Sigmoid colon (tissue), 4 donors: Measurements from ENCODE around the gene PIGQ.

Experiments used
- CTCF ChIP-seq, 4 experiments: fragments of 450-650 bp in 3 of 4; fragments of 200-600 bp in 1 of 4; IDR thresholded peaks; one replicate each; pipeline ENCODE4 v1.5.1; 2016 to 2019; ENCODE audit warnings: antibody characterized with exemption in 4 of 4, mild to moderate bottlenecking in 3 of 4, moderate library complexity in 2 of 4
- EP300 ChIP-seq, 4 donors: sonication (generic); formaldehyde crosslinking; IDR thresholded peaks; one replicate each; pipeline ENCODE4 v1.6.1; 2017; ENCODE audit warnings: antibody characterized with exemption in 4 of 4
- POLR2A ChIP-seq, 2 donors: fragments of 450-650 bp; IDR thresholded peaks; one replicate each; pipeline ENCODE4 v1.6.1; 2016; ENCODE audit warnings: antibody characterized with exemption in 2 of 2, mild to moderate bottlenecking in 2 of 2, moderate library complexity in 2 of 2
- POLR2AphosphoS5 ChIP-seq, 4 donors: sonication (generic); formaldehyde crosslinking; IDR thresholded peaks; one replicate each; pipeline ENCODE4 v1.6.1; 2017; ENCODE audit warnings: antibody characterized with exemption in 4 of 4

- TF ChIP-seq CTCF (IDR thresholded peaks at IDR 0.05) (no peak), POLR2A (IDR thresholded peaks at IDR 0.05) (no peak), EP300 (IDR thresholded peaks at IDR 0.05) (no peak), POLR2AphosphoS5 (IDR thresholded peaks at IDR 0.05) (no peak)
These were observed 17.6 kb upstream of the PIGQ start for GRCh38 chr16:552171-552570.
